WTC11 (cell line): ENCODE results near the gene VPS52.

ENCODE experiments used
- FOXK1 ChIP-seq: sonication (generic); formaldehyde crosslinking; IDR thresholded peaks from 2 replicates; pipeline ENCODE4 v1.8.0; 2022; ENCODE audit warnings: mild to moderate bottlenecking, moderate library complexity, missing genetic modification reagents
- JUN ChIP-seq: sonication (generic); formaldehyde crosslinking; IDR thresholded peaks from 2 replicates; pipeline ENCODE4 v1.8.0; 2023; ENCODE audit warnings: mild to moderate bottlenecking, missing genetic modification reagents
- NFYB ChIP-seq: sonication (generic); formaldehyde crosslinking; conservative IDR thresholded peaks from 2 replicates; pipeline ENCODE4 v1.8.0; 2022; ENCODE audit warnings: low read depth, missing genetic modification reagents
- SP1 ChIP-seq: sonication (generic); formaldehyde crosslinking; conservative IDR thresholded peaks from 2 replicates; pipeline ENCODE4 v1.8.1; 2022; ENCODE audit warnings: missing genetic modification reagents
- ZNF263 ChIP-seq: sonication (generic); formaldehyde crosslinking; IDR thresholded peaks from 2 replicates; pipeline ENCODE4 v1.8.1; 2022; ENCODE audit warnings: low read depth, mild to moderate bottlenecking, moderate library complexity, missing genetic modification reagents
- TF ChIP-seq, protein P1 (sequence below): sonication (generic); formaldehyde crosslinking; IDR thresholded peaks from 2 replicates; pipeline ENCODE4 v1.8.1; 2022; ENCODE audit warnings: mild to moderate bottlenecking, missing genetic modification reagents, moderate library complexity, borderline replicate concordance
- TF ChIP-seq, protein P2 (sequence below): sonication (generic); formaldehyde crosslinking; IDR thresholded peaks from 2 replicates; pipeline ENCODE4 v1.8.1; 2023; ENCODE audit warnings: mild to moderate bottlenecking, missing genetic modification reagents, moderate library complexity
- TF ChIP-seq, protein P3 (sequence below): fragments of 200-600 bp; IDR thresholded peaks from 2 replicates; pipeline ENCODE4 v1.8.0; 2022; ENCODE audit warnings: antibody characterized with exemption
- TF ChIP-seq, protein P4 (sequence below): sonication (generic); formaldehyde crosslinking; IDR thresholded peaks from 2 replicates; pipeline ENCODE4 v1.8.1; 2022; ENCODE audit warnings: missing genetic modification reagents, borderline replicate concordance
- TF ChIP-seq, protein P5 (sequence below): sonication (generic); formaldehyde crosslinking; IDR thresholded peaks from 2 replicates; pipeline ENCODE4 v1.8.0; 2023; ENCODE audit warnings: mild to moderate bottlenecking, missing genetic modification reagents
- TF ChIP-seq, protein P6 (sequence below): sonication (generic); formaldehyde crosslinking; IDR thresholded peaks from 2 replicates; pipeline ENCODE4 v1.8.1; 2023; ENCODE audit warnings: mild to moderate bottlenecking, moderate library complexity, missing genetic modification reagents

DNA sequence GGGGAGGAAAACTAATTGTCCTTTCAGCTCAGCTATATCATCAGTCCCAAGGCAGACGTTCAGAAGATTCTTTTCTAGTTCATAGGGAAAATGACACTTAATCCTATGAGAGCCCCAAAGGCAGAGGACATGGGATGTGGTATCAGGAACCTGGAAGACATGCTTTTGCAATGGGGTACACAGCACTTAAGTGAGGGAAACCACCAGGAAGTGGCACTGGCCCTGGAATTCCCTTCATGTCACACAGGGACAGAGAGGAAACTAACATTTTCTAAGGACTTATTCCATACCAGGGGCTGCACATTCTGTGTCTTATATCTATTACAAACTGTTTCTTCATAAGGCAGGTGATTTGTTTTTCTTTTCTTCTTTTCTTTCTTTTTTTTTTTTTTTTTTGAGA lies 28.2 kb downstream of the VPS52 start:
- TF ChIP-seq JUN (CRISPR knock-in tag) (no peak), SP1 (CRISPR knock-in tag) (no peak), NFYB (CRISPR knock-in tag) (no peak), ZNF263 (CRISPR knock-in tag) (no peak), FOXK1 (CRISPR knock-in tag) (no peak)
- TF ChIP-seq, protein P1, sequence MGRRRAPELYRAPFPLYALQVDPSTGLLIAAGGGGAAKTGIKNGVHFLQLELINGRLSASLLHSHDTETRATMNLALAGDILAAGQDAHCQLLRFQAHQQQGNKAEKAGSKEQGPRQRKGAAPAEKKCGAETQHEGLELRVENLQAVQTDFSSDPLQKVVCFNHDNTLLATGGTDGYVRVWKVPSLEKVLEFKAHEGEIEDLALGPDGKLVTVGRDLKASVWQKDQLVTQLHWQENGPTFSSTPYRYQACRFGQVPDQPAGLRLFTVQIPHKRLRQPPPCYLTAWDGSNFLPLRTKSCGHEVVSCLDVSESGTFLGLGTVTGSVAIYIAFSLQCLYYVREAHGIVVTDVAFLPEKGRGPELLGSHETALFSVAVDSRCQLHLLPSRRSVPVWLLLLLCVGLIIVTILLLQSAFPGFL (CRISPR knock-in tag) = no peak
- TF ChIP-seq, protein P2, sequence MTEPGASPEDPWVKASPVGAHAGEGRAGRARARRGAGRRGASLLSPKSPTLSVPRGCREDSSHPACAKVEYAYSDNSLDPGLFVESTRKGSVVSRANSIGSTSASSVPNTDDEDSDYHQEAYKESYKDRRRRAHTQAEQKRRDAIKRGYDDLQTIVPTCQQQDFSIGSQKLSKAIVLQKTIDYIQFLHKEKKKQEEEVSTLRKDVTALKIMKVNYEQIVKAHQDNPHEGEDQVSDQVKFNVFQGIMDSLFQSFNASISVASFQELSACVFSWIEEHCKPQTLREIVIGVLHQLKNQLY = no peak
- TF ChIP-seq, protein P3, sequence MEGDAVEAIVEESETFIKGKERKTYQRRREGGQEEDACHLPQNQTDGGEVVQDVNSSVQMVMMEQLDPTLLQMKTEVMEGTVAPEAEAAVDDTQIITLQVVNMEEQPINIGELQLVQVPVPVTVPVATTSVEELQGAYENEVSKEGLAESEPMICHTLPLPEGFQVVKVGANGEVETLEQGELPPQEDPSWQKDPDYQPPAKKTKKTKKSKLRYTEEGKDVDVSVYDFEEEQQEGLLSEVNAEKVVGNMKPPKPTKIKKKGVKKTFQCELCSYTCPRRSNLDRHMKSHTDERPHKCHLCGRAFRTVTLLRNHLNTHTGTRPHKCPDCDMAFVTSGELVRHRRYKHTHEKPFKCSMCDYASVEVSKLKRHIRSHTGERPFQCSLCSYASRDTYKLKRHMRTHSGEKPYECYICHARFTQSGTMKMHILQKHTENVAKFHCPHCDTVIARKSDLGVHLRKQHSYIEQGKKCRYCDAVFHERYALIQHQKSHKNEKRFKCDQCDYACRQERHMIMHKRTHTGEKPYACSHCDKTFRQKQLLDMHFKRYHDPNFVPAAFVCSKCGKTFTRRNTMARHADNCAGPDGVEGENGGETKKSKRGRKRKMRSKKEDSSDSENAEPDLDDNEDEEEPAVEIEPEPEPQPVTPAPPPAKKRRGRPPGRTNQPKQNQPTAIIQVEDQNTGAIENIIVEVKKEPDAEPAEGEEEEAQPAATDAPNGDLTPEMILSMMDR = no peak
- TF ChIP-seq, protein P4, sequence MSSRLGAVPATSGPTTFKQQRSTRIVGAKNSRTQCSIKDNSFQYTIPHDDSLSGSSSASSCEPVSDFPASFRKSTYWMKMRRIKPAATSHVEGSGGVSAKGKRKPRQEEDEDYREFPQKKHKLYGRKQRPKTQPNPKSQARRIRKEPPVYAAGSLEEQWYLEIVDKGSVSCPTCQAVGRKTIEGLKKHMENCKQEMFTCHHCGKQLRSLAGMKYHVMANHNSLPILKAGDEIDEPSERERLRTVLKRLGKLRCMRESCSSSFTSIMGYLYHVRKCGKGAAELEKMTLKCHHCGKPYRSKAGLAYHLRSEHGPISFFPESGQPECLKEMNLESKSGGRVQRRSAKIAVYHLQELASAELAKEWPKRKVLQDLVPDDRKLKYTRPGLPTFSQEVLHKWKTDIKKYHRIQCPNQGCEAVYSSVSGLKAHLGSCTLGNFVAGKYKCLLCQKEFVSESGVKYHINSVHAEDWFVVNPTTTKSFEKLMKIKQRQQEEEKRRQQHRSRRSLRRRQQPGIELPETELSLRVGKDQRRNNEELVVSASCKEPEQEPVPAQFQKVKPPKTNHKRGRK (CRISPR knock-in tag) = no peak
- TF ChIP-seq, protein P5, sequence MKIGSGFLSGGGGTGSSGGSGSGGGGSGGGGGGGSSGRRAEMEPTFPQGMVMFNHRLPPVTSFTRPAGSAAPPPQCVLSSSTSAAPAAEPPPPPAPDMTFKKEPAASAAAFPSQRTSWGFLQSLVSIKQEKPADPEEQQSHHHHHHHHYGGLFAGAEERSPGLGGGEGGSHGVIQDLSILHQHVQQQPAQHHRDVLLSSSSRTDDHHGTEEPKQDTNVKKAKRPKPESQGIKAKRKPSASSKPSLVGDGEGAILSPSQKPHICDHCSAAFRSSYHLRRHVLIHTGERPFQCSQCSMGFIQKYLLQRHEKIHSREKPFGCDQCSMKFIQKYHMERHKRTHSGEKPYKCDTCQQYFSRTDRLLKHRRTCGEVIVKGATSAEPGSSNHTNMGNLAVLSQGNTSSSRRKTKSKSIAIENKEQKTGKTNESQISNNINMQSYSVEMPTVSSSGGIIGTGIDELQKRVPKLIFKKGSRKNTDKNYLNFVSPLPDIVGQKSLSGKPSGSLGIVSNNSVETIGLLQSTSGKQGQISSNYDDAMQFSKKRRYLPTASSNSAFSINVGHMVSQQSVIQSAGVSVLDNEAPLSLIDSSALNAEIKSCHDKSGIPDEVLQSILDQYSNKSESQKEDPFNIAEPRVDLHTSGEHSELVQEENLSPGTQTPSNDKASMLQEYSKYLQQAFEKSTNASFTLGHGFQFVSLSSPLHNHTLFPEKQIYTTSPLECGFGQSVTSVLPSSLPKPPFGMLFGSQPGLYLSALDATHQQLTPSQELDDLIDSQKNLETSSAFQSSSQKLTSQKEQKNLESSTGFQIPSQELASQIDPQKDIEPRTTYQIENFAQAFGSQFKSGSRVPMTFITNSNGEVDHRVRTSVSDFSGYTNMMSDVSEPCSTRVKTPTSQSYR (CRISPR knock-in tag) = no peak
- TF ChIP-seq, protein P6, sequence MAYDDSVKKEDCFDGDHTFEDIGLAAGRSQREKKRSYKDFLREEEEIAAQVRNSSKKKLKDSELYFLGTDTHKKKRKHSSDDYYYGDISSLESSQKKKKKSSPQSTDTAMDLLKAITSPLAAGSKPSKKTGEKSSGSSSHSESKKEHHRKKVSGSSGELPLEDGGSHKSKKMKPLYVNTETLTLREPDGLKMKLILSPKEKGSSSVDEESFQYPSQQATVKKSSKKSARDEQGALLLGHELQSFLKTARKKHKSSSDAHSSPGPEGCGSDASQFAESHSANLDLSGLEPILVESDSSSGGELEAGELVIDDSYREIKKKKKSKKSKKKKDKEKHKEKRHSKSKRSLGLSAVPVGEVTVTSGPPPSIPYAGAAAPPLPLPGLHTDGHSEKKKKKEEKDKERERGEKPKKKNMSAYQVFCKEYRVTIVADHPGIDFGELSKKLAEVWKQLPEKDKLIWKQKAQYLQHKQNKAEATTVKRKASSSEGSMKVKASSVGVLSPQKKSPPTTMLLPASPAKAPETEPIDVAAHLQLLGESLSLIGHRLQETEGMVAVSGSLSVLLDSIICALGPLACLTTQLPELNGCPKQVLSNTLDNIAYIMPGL (CRISPR knock-in tag) = no peak
